ENCODE data around the gene PARD3B. TPM values are rescaled to one million over a fixed set of nuclear protein-coding genes. Genes with fewer than 3 reads are reported as not detected.

The PARD3B gene
- total RNA-seq, 4 donors from 2014 or later: 6.5 to 17.3 (median 12.7) TPM

DNA sequence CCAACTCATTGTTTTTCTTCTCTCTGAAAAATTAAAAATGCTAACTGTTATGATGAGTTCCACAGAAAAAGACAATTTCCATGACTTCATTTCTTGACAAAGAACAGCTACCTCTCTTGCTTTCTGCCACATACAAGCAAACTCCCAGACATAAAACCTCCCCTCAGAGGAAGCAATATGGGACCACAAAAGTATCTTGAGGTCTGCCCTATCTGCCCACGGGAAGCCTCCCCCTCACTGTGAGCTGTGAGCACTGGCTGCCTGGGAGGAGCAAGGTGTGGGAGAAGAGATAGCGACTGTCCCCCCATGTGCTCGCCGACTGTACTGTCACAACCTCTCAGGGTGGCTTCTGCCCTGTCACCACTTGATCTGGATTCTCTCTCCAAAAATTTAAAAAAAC, 1067.4 kb downstream of the PARD3B start:
- WGBS, 2 donors: 77 to 81% methylated on average over 4 of the region's 4 CpGs
- no peak for TF ChIP-seq POLR2A (IDR thresholded peaks at IDR 0.05)
- TF ChIP-seq, protein P1, sequence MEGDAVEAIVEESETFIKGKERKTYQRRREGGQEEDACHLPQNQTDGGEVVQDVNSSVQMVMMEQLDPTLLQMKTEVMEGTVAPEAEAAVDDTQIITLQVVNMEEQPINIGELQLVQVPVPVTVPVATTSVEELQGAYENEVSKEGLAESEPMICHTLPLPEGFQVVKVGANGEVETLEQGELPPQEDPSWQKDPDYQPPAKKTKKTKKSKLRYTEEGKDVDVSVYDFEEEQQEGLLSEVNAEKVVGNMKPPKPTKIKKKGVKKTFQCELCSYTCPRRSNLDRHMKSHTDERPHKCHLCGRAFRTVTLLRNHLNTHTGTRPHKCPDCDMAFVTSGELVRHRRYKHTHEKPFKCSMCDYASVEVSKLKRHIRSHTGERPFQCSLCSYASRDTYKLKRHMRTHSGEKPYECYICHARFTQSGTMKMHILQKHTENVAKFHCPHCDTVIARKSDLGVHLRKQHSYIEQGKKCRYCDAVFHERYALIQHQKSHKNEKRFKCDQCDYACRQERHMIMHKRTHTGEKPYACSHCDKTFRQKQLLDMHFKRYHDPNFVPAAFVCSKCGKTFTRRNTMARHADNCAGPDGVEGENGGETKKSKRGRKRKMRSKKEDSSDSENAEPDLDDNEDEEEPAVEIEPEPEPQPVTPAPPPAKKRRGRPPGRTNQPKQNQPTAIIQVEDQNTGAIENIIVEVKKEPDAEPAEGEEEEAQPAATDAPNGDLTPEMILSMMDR (IDR thresholded peaks at IDR 0.05): no peak
- no peak overlapping the region for H3K4me3 ChIP-seq (ENCODE audit: low read depth, poor library complexity, severe bottlenecking)
- intact Hi-C loops (cut with DNase I; ENCODE audit: low total_unique reads): no loop called here
- no peak for DNase-seq (ENCODE audit: low spot score in 2 of 2)

DNA sequence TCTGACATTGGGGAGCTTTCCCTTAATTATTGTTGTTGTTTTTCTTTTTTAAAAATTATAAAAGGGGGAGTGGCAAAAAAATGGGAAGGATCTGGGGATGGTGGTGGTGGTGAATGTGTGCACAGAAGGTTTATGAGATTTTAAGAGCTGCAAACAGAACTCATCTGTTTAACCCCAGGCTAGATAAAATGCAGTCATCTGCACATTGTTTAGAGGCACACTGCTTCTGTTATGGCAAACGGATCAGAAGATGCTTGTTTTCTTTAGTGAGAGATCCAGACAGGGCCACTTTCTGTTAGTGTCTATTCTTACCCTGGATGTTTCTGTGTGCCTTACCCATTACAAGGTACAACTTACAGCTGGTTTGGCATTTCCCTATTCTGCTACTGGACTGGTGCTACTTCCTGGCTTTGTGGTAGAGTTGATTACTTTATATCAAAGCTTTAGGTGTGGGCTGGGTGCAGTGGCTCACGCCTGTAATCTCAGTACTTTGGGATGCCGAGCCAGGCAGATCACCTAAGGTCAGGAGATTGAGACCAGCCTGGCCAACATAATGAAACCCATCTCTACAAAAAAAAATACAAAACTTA, 1068.8 kb downstream of the PARD3B start:
- intact Hi-C loops (cut with DNase I; ENCODE audit: low total_unique reads): no loop called here
- TF ChIP-seq, protein P1 (IDR thresholded peaks at IDR 0.05): no peak
- TF ChIP-seq POLR2A (IDR thresholded peaks at IDR 0.05): no peak
- H3K4me3 ChIP-seq (ENCODE audit: low read depth, poor library complexity, severe bottlenecking): no peak overlapping the region
- 79 to 80% methylated on average over 3 of the region's 3 CpGs for WGBS, 2 donors
- no peak for DNase-seq (ENCODE audit: low spot score in 2 of 2)

DNA sequence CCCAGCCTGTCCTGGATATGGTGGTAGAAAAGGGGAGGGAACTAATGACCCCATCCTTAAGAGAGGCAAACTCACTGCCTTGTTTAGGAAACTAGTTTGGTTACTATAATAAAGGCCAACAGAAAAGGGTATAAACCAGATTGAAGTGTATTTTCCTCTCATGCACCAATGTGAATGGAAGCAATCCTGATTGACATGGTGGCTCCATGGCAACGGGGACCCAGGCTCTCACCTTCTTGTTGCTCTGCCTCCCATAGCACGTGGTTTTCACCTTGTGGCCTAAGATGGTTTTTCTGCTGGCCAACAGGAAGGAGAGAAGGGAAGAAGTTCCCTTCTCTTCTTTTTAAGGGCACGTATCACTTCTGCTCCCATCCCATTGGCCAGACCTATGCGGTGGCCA, 1069.7 kb downstream of the PARD3B start:
- no peak for TF ChIP-seq POLR2A (IDR thresholded peaks at IDR 0.05)
- TF ChIP-seq, protein P1 (IDR thresholded peaks at IDR 0.05): no peak
- no peak overlapping the region for H3K4me3 ChIP-seq (ENCODE audit: low read depth, poor library complexity, severe bottlenecking)
- no peak for DNase-seq (ENCODE audit: low spot score in 2 of 2)
- intact Hi-C loops (cut with DNase I; ENCODE audit: low total_unique reads): no loop called here
- WGBS, 2 donors: 82 to 96% methylated on average over 4 of the region's 4 CpGs

DNA sequence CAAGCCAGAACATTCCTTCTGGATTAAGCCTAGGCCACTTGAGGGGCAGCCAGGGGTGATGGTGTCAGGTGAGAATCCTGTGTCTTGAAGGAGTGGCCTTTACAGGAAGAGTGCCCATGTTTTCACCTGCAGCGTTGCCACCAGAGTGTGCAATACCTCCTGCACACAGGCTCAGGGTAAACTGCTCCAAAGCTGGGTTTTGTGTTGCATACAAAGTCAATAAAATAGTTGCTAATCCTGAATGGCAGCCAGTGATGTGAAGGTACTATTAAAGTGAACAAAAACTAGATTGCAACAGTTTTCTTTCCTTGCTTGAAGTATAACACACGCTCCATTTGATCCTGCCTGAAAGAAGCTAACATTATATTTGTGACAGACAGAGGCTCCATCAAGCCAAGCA, 1072.6 kb downstream of the PARD3B start:
- 82 to 93% methylated on average over 2 of the region's 2 CpGs for WGBS, 2 donors
- no peak for TF ChIP-seq POLR2A (IDR thresholded peaks at IDR 0.05)
- TF ChIP-seq, protein P1 (IDR thresholded peaks at IDR 0.05): no peak
- intact Hi-C loops (cut with DNase I; ENCODE audit: low total_unique reads): no loop called here
- no peak overlapping the region for H3K4me3 ChIP-seq (ENCODE audit: low read depth, poor library complexity, severe bottlenecking)
- DNase-seq (ENCODE audit: low spot score in 2 of 2): no peak

DNA sequence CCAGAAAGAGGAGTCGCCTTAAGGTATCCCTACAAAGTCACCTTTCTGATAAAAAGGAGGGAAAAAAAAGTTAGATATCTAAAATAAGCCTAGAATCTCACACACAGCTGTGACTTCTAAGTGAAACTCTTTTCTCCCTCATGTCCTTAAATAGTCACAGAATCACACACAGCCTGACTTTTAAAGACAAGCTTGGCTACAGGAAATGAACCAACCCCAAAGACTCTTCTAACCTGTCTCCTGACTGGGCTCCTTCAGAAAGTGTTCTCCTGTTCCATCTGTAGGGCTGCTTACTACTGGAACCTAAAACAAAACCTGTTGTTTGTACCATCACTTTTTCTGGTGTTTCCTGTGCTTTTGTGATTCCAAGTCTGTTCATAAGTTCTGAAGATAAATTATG, 1074.3 kb downstream of the PARD3B start:
- WGBS, 2 donors: 85% methylated on average over 1 of the region's 1 CpG
- no peak for DNase-seq (ENCODE audit: low spot score in 2 of 2)
- TF ChIP-seq, protein P1 (IDR thresholded peaks at IDR 0.05): no peak
- no peak for TF ChIP-seq POLR2A (IDR thresholded peaks at IDR 0.05)
- no peak overlapping the region for H3K4me3 ChIP-seq (ENCODE audit: low read depth, poor library complexity, severe bottlenecking)
- intact Hi-C loops (cut with DNase I; ENCODE audit: low total_unique reads): no loop called here

DNA sequence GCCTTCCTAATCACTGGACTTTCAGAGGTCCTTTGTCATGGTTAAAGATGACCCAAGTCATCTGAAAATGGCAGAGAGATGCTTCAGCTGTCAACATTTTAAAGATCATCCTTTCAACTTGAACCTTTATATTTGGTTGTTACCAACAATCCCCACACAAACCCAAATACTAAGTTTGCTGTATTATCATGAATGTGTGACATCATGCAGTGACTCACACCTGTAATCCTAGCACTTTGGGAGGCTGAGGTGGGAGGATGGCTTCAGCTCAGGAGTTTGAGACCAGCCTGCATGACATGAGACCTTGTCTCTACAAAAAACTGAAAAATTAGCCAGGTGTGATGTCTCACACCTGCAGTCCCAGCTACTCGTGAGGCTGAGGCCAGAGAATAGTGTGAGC, 1081.8 kb downstream of the PARD3B start:
- no peak for DNase-seq (ENCODE audit: low spot score in 2 of 2)
- intact Hi-C loops (cut with DNase I; ENCODE audit: low total_unique reads): no loop called here

More for the DNA sequence above, 1081.8 kb downstream of the PARD3B start:
- TF ChIP-seq POLR2A (IDR thresholded peaks at IDR 0.05): no peak
- TF ChIP-seq, protein P1 (IDR thresholded peaks at IDR 0.05): no peak
- H3K4me3 ChIP-seq (ENCODE audit: low read depth, poor library complexity, severe bottlenecking): no peak overlapping the region
- 90 to 100% methylated on average over 1 of the region's 1 CpG for WGBS, 2 donors

All from lower leg skin (tissue), 4 donors.